NCI-H128 (cell line): Measurements from ENCODE around the gene POMC.
"Not testable (repeated sequence)": the region's sequence is repeated elsewhere in the genome, so short reads cannot be mapped to it uniquely, and the experiment has no call there.

Experiments used
- DNase-seq: peaks from one replicate; lab custom pipeline; 2025; ENCODE audit not compliant: unreplicated experiment; lab: John Stamatoyannopoulos, UW

The POMC gene

DNA sequence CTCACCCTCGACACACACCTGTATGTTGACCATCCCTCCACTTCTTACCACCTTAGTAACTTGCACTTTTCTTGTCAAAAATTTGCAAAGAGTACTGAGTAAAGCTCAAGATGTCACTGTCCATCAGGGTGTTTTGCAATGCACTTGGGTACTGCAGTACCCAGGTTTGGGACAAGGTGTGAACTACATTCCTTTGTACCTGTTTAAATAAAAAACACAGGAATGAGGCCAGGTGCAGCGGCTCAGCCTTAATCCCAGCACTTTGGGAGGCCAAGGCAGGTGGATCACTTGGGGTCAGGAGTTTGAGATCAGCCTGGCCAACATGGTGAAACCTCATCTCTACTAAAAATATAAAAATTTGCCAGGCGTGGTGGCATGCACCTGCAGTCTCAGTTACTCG, 27.8 kb downstream of the POMC start:
- DNase-seq, result not testable (repeated sequence)

- DNase-seq, result no peak
Measured at GRCh38 chr2:25132693-25133092, 35.7 kb downstream of the POMC start.

- DNase-seq, result no peak
Measured at GRCh38 chr2:25132299-25132635, 36.1 kb downstream of the POMC start.

DNA sequence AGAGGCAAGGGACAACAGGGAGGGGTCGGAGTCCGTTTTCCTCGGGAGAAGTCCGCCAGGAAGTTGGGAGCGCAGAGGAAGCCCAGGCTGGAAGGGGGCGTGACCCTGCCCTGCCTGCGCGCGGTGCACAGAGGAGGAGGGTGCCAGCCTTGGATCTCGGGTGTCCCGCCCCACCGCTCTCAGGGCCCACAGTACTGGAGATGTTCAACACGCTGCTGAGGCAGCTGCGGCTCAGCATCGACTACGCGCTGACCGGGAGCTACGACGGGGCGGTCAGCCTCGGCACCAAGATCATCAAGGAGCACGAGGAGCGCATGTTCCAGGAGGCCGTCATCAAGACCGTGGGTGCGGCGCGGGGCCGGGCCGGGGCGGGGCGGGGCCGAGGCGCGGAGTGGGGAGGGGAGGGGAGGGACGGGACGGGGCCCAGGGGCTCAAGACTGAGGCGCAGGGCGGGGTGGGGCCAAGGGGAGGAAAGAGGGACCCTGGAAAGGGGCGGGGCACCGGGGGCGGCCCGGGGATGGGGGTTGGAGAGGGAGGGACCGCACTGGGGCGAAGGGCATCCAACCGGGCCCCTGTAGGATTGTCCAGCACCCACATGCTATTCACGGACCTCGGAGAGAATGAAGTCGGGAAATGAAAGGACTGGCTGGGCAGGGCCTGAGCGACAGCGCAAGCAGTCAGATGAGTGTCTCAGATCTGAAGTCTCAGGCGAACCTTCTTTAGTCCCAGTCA, 36.6 kb downstream of the POMC start:
- DNase-seq, result no peak

DNA sequence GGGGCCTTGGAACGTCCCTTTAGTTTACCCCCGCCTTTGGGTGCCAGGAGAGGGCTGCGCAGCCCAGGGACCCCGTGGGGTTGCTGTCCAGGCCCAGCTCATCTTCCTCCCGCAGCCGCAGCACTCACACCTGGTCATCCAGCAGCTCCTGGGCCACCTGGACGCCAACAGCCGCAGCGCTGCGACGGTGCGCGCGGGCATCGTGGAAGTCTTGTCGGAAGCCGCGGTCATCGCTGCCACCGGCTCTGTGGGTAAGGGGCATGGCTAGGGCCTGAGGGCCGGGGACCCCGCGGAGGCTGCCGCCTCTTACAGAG, 37.2 kb downstream of the POMC start:
- no peak for DNase-seq

DNA sequence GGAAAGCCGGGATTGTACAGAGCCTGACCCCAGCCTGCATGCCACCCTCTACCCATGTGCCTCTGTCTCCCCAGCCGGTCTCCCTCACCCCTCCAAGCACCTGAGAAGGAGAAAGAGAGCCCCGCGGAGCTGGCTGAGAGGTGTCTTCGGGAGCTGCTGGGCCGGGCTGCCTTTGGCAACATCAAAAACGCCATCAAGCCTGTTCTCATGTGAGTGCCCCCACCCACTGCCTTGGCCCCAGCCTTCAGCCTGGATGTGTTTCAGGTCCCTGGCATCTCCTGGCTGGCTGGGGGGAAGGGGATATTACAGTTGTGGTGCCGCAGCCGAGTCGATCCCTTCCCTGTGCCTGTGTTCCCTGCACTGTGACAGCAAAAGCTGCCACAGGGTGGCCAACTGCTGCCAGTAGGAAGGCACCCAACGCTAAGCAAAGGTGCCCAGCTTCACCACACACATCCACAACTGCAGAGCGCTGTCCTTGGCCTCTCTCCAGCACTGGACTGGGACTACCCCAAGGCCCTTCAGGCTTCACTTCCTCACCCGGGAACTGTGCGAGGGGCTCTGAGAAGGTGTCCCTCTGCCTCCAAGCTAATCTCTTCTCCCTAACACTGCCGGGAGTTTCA, 38.4 kb downstream of the POMC start:
- no peak for DNase-seq

GRCh38 chr2:25127646-25128045, 40.7 kb downstream of the POMC start:
- DNase-seq, result no peak

GRCh38 chr2:25127071-25127470, 41.3 kb downstream of the POMC start:
- DNase-seq, result not testable (repeated sequence)

DNA sequence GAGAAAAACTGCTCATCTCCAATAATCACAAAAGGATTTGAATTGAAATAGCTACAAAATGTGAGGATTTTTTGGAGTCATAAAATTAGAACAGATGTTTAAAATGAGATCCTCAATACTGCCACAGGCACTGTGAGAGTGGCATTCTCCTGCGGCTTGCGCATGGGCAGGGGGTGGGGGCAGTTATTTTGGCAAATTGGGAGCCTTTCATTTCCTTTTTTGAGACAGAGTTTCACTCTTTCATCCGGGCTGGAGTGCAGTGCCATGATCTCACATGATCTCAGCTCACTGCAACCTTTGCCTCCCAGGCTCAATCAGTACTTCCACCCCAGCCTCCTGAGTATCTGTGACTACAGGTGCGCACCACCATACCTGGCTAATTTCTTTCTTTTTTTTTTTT, 42.4 kb downstream of the POMC start:
- no peak for DNase-seq

DNA sequence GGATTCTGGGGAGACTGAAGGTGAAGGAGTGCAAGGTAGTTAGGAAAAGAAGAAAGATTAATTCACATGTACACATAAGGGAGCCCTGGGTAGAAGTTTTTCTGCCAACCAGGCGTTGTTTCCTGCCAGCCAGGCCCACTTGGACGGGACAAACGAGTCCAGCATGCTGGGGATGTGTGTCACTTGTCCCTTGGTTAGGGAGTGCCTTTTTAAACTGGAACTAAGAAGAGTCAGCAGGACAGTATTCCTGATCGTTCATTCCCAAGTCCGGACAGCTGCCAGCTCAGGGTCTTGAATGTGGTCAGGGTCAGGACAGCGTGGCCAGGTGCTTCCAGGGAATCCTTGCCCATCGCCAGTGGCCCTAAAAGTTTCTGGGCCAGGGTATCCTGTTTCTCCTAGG, 43.2 kb downstream of the POMC start:
- DNase-seq, result no peak

- no peak for DNase-seq
Measured at GRCh38 chr2:25123682-25124081, 44.7 kb downstream of the POMC start.

- no peak for DNase-seq
Measured at GRCh38 chr2:25122367-25122766, 46.0 kb downstream of the POMC start.

DNA sequence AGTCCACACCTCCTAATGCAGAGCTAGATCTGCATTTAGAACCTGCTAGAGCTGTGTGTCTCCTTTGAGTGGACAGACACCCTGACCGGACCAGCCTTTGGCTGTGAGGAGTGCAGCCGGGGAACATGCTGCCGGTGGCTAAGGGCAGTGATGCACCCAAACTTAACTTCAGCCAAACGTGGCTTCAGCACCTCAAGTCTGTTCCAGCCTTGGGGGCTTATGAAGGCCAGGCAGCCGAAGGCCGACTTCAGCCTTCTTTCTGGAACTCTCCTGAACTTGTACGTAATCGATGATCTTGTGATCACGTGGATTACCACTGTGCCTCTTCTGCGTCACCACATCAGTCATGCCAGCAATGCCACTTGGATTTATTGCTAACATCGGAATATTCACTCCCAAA, 49.1 kb downstream of the POMC start:
- no peak for DNase-seq

DNA sequence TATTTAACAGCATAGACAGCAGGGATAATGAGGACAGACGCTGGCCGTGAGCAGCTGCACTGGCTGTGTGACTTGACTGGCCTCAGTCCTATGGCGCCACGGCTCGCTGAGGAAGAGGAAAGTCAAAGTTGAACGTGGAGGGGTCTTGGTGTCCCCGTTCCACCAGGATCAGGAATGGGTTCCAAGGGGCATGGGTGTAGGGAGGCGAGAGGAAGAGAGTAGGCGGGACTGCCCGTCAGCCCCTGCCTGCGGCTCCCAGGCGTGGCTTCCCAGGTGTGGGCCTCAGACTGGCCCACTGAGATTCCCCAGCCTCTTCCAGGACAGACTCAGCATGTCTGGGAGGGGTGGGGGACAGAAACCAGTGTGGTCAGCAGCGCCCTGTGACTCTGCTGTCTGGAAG, 51.4 kb downstream of the POMC start:
- DNase-seq, result no peak

- no peak for DNase-seq
Measured at GRCh38 chr2:25115902-25116301, 52.5 kb downstream of the POMC start.

GRCh38 chr2:25115249-25115883, 53.0 kb downstream of the POMC start:
- DNase-seq, result no peak

- DNase-seq, result no peak
Measured at GRCh38 chr2:25112113-25112512, 56.3 kb downstream of the POMC start.
